Endothelial cell of hepatic sinusoid (primary cell): ENCODE measurements around the gene WEE1.
"Not testable (repeated sequence)": the region's sequence is repeated elsewhere in the genome, so short reads cannot be mapped to it uniquely, and the experiment has no call there.

Experiments
- in situ Hi-C: cut with HindIII; loops from 2 replicates; pipeline ENCODE4 v1.10.0; 2017; ENCODE audit warnings: low sequenced_read_pairs

WEE1 gene

DNA sequence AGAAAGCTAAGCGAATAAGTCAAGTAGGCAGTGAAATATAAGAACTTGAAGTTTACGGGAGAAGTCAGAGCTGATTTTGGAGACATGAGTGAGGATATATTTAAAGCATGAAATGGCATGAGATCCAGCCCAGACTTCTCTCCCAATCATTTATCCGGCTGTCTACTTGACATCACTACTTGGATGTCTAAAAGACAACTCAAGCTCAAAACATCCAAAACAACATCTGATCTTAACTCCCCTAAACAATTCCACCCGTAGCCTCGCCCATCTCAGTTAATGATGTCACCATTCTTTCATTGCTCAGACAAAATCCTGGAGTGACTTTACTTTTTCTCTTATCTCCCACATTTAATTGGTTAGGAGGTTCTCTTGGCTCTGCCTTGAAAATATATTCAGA, 44.5 kb downstream of the WEE1 start:
- in situ Hi-C loops: loop anchor here (10.0 kb wide), 1 partner anchor 137 kb away; no protein-coding TSS in a partner anchor

DNA sequence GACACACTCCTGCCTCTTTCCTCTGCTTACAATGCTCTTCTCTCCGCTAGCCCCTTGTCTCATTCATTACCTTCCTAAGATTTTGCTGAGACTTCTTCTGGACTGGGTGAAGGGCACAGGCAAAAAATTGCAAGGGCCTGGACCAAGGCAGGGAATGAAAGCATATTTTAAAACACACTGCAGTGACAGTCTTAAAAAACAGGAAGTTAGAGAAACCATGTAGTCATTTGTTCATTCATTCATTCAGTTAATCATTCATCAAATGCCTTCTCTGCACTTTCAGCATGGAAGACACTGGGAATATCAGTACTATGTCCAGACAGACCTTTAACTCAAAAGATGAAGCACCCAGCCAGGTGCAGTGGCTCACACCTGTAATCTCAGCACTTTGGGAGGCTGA, 45.5 kb downstream of the WEE1 start:
- in situ Hi-C loops: loop anchor here (10.0 kb wide), 1 partner anchor 136 kb away; no protein-coding TSS in a partner anchor

- in situ Hi-C loops: loop anchor here (10.0 kb wide), 1 partner anchor 135 kb away; no protein-coding TSS in a partner anchor
These were observed 46.5 kb downstream of the WEE1 start for GRCh38 chr11:9619971-9620370.

GRCh38 chr11:9622353-9622752, 48.9 kb downstream of the WEE1 start:
- in situ Hi-C loops: not testable (repeated sequence)

GRCh38 chr11:9623053-9623452, 49.6 kb downstream of the WEE1 start:
- in situ Hi-C loops: not testable (repeated sequence)

- in situ Hi-C loops: no loop called here
These were observed 51.0 kb downstream of the WEE1 start for GRCh38 chr11:9624448-9624847.

GRCh38 chr11:9625162-9625561, 51.7 kb downstream of the WEE1 start:
- in situ Hi-C loops: loop anchor here (5.0 kb wide), 2 partner anchors 62 to 97 kb away; no protein-coding TSS in a partner anchor

- in situ Hi-C loops: loop anchor here (5.0 kb wide), 2 partner anchors 62 to 97 kb away; no protein-coding TSS in a partner anchor
These were observed 52.3 kb downstream of the WEE1 start for GRCh38 chr11:9625728-9626127.

DNA sequence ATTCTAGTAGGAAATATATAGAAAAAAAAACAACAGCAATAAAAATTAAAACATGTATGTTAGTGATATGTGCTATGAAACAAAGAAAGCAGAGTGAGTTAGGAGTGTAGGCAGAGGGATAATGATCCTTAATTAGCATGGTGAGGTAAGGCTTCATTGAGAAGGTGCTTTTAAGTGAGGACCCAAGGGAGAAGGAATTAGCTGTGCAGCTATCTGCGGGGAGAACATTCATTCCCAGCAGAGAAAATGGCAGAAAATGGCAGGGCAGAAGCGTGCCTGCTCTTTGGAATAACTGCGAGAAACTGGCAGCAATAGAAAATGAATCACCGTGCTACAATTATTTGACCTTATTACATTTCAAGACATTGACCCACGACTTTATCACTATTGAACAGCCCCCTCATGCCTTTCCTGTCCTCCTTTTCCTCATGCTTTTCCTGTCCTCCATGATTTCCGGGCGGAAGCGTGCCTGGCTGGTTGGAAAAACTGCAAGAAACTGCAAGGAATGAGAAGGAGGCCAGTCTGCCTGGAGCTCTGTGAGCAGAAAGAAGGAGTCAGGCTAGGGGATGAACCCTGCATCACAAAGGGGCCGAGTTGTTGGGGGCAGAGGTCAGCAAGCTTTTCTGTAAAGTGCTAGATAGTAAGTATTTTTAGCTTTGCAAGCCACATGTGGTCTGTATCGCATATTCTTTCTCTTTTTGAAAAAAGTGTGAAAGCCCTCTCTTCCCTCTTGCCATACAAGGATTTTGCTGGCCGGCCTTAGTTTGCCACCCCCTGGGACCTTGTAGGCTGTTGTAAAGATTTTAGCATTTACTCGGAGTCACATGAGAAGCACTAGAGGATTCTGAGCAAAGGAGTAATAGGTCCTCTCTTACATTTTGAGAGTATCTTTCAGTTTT, 53.3 kb downstream of the WEE1 start:
- in situ Hi-C loops: loop anchor here (5.0 kb wide), 2 partner anchors 61 to 96 kb away; no protein-coding TSS in a partner anchor

GRCh38 chr11:9629064-9629463, 55.6 kb downstream of the WEE1 start:
- in situ Hi-C loops: loop anchor here (5.0 kb wide), 2 partner anchors 58 to 93 kb away; no protein-coding TSS in a partner anchor

DNA sequence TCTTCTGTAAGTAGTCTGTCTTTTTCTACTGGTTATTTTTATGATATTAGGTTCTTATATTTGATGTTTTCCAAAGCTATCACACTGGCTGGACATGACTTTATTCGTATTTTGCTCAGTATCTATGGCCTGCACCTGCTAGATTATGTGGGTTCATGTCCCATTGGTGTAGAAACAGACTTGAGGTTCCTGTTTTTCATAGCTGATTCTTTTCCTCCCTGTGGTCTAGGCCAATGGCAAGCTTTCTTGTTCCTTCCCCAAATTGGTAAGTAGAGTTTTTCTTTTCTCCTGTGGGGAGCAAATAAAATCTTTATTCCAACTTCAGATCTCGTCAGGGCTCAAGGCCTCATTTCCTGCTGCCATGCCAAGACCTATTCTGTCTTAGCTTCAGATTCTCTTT, 60.2 kb downstream of the WEE1 start:
- in situ Hi-C loops: no loop called here

GRCh38 chr11:9636691-9637090, 63.2 kb downstream of the WEE1 start:
- in situ Hi-C loops: no loop called here

DNA sequence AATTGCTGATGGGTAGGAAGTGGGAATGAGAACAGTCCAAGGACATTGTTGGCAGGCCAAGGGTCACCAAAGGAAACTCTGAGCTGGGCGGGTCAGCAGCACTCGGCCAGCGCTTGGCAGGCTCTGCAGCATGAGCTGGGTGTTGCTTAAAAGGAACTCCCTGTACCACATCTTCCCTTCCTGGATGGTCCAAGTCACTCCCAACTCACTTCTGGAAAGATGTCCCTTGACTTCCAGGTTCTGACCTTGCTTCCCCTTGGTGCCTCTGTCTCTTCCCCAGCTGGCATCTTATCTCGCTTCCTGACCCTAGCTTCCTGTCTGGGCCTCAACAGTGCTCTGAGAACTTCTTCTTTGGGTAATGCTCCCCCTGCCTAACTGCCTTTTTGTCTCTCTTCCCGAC, 65.6 kb downstream of the WEE1 start:
- in situ Hi-C loops: no loop called here
